HG02852 (cell line): ENCODE data around the gene PTPRF.
"Not testable (repeated sequence)": the region's sequence is repeated elsewhere in the genome, so short reads cannot be mapped to it uniquely, and the experiment has no call there.

Source experiments
- ATAC-seq: cut with Tn5 transposase; IDR thresholded peaks from one replicate; pipeline ENCODE4 v1.9.1; 2021; ENCODE audit warnings: mild to moderate bottlenecking, moderate library complexity; ENCODE audit not compliant: unreplicated experiment

The PTPRF gene

DNA sequence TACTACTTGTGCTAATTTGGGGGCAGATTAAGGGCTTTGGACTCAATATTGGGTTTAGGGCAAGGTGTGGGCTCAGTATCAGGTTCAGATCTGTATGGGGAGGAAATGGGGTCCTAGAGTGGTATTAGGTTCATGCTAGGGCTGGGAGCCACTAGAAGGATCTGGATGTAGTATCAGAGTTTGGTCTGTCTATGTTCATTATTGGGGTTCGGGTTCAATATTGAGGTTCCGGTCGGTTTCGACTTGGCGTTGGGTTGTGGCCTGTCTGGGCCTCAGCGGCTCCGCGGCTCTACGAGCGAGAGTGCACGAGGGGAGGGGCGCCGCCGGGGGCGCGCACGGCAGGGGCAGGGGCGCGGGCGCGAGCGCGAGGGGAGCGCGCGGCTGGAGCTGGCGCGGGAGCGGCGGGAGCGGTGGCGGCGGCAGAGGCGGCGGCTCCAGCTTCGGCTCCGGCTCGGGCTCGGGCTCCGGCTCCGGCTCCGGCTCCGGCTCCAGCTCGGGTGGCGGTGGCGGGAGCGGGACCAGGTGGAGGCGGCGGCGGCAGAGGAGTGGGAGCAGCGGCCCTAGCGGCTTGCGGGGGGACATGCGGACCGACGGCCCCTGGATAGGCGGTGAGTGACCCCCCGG lies at the start of gene PTPRF:
PTPRF (plus strand) TSS at position 401 of the 624 bp plus-strand sequence. CDS start 14,193 bp downstream, outside the sequence.
- no peak for ATAC-seq

DNA sequence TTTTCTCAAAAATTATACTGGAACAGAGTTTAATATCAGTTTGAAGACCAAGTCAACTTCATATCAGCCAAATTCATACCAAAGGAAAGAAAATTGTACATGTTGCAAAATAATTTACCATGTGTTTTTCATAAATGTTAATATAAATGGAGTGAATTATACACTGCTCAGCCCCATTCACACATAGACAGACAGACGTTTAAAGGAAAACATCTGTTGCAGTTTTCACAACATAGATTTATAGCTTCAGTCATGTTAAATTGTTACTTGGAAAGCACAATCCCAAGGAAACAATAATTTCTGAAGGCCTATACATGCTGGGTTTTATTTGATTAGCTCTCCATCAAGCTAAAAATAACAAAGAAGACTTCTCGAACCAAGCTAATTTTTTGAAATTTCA lies 49.2 kb upstream of the PTPRF start:
- ATAC-seq: no peak

DNA sequence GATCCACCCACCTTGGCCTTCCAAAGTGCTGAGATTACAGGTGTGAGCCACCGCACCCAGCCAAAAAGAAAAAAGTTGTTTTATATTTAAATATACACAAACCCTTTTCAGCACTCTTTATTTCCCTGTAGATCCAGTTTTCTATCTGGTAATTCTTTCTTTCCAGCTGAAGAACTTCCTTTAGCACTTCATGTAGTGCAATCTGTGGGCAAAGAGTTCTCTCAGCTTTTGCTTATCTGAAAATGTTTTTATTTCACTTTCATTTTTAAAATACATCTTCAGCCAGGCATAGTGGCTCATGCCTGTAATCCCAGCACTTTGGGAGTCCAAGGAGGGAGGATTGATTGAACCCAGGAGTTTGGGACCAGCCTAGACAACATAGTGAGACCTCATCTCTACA lies 48.5 kb upstream of the PTPRF start:
- no peak for ATAC-seq

DNA sequence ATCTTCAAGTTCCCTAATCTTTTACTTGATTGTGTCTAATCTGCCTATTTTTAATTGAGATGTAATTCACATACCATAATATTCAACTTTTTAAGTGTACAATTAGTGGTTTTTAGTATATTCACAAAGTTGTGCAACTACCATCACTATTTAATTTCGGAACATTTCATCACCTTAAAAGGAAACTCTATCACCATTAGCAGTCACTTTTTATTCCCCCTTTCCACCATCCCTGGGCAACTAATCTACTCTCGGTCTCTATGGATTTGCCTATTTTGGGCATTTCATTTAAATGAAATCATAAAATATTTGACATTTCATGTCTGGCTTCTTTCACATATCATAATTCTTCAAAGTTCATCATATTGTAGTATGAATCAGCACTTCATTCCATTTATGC lies 46.3 kb upstream of the PTPRF start:
- no peak for ATAC-seq

DNA sequence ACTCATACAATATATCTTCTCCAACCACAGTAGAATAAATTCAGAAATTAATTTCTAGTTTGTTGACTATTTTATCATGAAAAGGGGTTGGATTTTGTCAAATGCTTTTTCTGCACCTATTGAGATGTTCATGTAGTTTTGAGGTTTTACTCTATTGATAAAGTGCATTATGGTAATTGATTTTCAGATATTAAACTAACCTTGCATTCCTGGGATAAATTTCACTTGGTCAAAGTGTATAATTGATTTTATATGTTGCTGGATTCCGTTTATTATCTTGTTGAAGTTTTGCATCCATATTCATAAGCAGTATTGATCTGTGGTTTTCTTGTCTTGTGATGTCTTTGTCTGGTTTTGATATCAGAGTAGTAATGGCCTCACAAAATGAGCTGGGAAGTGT lies 42.5 kb upstream of the PTPRF start:
- no peak for ATAC-seq

DNA sequence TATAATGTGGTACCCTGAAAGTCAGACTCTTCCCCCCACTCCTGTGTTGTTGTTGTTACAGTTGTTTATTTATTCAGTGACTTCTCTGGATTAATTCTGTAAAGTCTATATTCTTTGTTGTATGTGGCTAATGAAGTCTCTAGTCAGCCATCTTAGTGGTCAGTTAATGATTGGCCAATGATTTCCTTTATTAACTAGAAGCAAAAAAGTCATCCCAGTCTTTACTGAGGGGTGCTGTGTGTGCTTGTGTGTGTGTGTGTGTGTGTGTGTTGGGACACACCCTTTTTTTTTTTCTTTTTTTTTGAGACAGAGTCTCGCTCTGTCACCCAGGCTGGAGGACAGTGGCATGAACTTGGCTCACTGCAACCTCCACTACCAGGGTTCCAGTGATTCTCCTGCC lies 39.6 kb upstream of the PTPRF start:
- no peak for ATAC-seq

DNA sequence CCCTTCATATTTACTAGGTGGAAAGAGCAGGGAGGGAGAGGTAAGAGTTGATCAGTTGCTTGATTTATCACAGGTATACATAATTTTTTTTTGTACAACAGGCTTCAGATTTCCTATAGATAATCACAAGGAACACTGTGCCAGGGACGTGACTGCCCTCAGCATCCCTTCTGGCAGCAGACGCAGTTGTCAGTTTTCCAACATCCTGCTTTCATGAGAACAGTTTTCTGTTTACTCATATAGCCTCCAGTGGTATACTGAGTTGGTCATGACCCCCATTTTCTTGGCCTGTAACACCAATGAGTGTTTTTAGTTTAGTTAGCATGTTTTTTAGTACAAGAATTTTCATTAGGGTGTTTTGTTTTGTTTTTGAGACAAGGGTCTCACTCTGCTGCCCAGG lies 37.9 kb upstream of the PTPRF start:
- no peak for ATAC-seq

DNA sequence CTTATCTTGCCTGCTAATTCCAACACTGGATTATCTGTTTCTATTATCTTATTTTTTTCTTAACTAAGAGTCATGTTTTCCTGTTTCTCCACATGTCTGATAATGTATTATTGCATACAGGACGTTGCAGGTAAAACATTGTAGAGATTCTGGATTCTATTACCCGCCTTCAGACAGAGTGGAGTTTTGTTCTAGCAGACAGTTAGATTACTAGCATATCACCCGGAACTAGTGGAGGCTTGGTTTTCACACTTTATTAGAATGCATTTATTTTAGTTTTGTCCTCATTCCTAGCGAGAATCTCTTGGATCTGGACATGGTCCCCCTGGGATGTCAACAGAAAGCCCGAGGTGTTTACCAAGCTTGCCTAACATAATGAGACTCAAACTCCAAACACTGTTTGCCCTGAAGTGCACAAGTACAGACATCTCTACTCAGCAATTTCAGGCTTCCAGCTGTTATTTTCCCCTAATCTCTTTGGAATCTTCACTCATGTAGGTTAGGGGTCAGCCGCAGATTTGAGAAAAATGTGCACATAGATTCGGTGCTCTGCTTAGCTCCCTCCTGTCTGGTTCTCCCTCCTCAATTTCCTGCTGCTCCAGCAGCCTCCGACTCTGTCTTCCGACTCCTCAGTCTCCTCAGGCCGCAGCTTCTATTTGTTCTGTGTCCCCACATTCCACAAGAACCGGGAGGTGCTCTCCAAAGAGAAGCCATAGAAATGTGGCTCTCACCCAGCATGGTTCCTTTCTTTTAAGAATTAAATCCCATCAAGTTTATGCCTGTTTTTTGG lies 36.8 kb upstream of the PTPRF start:
- ATAC-seq: no peak

DNA sequence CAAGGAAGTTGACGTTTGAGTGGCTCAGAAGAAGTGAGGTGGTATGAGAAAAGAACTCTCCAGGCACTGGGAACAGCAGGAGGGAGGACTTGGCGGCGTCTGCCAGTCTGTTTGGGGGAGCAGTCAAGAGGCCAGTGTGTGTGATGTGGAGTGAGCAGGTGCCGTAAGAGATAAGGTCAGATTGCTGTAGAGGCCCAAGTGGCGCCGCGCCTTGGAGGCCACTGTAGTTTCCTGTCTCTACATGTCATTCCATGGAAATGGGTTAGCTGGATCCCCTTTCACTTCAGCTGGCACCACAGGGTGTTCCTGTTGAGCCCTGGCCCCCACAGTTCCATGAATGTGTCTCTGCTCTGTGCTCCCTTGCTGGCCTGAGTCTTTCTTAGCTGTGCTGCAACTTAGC lies 35.5 kb upstream of the PTPRF start:
- no peak for ATAC-seq

DNA sequence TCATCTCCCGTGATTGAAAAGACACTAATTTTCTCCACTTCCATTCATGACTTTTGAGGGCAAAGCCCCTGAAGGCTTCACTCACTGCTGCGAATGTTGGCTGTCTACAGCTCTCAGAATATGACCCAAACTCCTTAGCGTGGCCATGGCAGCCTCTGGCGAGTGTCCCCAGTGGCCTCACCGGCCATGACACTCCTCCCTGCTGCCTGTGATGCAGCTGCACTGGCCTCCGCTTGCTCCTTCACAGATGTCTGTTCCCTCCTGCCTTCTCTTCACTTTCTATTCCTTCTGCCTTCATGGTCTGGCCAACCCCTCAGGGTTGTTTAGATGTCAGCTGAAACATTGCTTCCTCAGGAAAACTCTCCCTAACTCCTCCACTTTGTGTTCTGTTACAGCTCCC lies 30.8 kb upstream of the PTPRF start:
- no peak for ATAC-seq

DNA sequence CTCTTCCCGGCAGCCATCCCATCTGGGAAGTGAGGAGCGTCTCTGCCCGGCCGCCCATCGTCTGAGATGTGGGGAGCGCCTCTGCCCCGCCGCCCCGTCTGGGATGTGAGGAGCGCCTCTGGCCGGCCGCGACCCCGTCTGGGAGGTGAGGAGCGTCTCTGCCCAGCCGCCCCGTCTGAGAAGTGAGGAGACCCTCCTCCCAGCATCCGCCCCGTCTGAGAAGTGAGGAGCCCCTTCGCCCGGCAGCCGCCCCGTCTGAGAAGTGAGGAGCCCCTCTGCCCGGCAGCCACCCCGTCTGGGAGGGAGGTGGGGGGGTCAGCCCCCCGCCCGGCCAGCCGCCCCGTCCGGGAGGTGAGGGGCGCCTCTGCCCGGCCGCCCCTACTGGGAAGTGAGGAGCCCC lies 28.9 kb upstream of the PTPRF start:
- not testable (repeated sequence) for ATAC-seq

DNA sequence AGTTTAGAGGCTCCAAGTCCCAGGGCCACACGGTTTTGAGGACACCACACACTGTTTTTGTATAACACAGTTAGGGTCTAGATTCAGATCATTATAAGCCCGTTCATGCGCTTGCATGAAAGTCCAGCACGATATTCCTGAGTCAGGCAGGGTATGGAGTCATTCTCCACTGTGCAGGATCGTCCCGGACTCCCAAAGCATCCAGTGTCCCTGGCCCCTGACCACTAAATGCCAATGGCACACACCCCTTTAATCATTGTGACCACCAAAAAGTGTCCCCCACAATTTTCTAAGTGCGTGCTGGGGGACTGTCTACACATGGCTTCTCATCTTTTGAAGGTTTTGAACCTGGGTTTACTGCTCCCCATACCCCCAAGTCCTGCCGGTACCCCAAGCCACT lies 27.1 kb upstream of the PTPRF start:
- no peak for ATAC-seq

DNA sequence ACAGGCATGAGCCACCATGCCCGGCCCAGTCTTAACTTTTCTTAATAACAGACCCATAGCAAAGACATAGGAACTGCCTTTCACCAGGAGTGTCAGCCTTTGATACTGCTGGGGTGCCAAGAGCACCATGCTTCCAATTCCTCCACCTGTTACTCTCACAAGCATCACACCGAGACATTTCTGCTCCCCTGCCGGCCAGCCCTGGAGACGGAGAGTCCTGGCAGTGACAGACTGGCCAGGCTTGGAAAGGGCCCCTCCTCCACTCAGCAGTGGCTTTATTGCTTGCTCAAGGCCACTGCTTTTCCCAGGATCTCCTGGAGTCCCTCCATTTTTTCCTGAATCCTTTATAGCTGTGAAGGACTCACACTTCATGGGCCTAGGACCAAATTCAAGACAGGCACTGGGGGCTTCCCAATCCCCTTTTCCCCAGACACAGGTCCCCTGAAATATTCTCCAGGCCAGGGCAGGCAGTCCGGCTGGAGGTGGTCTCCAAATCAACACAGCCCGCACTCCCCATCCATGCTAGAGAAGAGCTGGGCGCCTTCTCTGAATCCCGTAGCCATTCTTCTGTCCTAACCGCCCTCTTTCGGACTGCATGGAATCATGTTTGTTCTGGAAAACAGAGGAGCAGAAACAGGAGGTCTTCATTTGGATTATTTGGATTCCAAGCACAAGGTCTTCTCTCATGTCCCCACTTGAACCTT lies 25.5 kb upstream of the PTPRF start:
- no peak for ATAC-seq

DNA sequence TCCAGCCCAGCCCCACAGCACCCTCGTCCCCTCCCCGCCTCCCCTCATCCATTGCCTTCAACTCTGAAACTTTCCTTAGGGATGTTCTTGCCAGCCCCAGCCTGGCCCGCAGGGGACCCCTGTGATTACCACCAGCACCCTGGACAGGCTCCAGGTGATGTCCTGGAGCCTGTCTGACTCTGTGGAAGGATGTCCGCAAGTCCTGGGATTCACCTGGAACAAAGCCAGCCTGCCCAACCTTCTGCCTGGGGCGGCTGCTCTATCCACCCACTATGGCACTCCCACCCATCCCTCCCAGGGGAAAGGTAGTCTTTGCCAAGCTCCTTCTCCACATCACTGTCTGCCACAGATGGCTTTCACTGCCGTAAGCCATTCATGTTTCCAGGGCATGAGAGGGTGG lies 24.4 kb upstream of the PTPRF start:
- no peak for ATAC-seq

DNA sequence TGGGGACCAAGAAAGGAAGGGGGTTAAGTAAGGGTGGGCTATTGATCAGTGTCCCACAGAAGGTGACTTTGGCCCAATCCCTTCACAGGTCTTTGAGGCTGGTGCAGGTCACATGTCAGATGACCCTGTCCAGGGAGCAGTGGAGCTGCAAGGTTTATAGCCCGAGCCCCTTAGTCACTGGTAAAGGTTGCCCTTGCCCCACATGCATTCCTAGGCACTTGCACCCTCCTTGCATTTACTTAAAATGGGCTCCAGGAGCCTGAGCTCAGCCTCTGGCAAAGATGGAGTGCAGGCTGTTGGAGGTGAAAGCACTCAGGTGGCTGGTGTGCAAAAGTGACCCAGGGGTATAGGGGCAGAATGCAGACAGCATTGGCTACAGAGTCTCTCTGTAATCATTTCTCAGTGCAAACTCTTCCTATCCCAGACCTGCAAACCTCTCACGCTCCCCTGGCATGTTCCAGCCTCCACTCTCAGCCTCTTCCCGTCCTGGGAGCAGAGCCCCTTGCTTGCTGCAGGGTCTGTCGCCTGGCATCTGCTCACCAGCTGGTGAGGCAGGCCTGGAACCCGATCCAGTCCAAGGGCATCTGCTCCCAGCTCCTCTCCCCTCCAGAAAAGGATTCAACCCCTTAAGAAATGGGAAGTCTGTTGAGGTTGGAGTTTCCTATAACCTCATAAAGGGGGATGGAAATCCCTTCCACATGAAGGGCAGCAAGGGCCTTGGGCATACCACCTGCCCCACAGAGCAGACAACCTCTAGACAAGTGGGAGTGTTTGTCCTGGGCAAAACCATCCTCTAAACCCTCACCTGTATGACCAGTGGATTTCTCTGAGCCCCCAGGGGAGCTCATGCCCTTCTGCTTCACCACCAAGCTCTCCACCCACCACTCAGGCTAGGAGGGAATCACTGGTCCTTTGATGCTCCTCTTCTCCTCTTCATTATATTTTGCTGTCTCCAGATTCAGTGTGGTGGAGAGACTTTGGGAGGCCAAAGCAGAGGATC lies 23.1 kb upstream of the PTPRF start:
- no peak for ATAC-seq

DNA sequence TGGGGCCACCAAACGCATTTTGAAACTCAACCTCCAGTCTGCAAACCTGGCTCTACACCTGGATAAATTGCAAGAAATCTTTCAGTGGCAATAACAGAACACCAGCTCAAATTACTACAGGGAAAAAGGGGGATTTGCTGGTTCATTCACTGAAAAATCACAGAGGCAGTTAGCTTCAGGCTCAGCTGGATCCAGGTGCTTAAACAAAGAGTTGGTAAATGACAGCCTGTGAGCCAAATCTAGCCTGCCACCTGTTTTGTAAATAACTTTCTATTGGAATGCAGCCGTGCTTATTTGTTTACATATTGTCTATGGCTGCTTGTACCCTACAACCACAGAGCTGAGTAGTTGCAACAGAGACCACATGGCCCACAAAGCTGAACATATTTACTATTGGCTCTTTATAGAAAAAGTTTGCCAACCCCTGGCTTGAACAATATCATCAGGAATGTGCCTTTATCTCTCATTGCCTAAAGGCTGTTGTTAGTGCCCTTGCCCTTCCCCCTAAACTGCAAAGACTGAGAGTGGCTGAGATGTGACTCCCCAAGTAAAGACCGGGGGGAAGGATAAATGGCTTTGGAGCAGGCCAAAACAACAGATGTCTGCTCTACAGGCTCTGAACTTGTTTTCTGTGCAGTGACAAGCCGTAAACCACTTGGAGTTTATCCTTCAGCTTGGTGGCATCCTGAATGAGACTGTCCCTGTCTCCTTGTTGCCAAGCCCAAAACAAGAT lies 21.5 kb upstream of the PTPRF start:
- ATAC-seq: no peak

DNA sequence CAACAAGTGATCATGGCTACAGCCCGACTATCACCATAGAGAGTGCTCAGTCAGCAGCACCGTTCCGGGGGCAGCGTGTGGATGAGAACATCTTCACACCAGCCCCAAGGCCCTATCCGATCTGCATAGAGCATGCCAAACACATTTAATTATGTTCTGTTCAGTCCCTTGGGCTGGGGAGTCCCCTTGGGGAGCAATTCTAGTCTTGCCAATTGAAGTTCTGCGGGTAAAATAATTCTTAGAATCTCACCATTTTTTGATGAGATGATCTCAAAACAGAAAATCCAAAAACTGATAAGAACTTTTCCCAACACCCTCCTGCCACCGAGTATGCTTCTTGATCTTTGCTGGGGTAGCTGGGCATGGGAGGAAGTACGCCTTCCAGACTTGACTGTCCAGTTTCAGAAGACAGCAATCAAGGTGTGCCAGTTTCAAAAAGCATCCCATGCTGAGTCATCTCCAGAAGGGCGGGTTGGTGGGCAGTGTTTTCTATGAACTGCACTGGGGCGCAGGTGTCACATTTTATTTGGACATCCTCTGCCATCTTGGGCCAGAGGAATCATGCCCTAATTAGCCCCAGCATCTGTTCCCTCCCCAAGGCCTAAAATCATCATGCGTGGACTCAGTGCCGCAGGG lies 20.8 kb upstream of the PTPRF start:
- ATAC-seq: no peak

DNA sequence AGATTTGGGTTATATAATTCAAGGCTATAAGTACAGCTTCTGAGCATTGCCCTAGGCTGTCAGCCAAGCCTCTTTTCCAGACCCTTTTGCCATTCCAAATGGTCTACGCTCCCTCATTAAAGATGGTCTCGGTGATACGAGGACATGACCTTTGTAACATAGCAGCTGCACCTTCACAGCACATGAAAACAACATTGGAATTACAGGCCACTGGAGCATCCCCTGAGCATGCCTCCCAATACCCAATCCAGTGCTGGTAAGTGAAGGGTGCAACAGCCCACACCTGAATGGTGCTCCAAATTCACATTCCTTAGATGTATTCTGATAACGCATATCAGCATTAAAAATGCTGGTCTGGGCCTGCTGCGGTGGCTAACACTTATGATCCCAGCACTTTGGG lies 20.1 kb upstream of the PTPRF start:
- ATAC-seq: no peak

DNA sequence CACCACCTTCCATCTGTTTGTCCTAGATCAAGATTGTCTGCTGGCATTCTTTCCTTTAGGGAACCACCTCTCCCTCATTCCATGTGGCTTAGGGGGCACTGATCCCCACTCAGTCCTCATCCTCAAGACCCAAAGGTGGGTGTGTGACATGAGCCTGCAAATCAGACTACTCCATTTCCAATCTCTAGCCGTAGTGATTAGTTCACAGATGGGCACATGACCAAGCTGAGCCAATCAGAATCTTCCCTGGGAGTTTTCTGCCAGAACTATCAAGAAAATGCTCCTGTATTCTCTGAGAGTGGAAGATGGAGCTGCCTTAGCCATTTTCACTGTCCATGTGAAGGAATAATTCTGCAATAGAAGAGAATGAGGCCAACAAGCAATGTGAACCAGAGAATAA lies 19.3 kb upstream of the PTPRF start:
- no peak for ATAC-seq

DNA sequence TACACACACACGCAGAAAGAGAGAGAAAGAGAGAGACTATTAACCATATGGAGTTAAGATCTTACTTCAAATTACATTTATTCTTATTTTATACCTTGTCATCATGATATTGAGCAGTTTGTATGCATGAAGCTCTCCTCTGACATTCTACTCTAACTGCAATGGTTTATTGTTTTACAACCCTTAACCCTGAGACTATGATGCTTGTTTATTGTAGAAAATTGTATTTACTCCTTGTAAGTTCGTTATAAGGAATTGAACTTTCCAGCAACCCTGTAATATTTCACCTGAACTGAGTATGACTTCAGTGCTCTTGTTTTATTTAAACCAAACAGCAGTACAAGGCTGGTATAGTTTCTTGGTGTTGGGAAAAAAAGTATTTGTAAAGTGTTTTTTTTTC lies 18.6 kb upstream of the PTPRF start:
- no peak for ATAC-seq
